GM21528 (cell line): ENCODE measurements around the gene RAC3.
"Not testable (repeated sequence)": the region's sequence is repeated elsewhere in the genome, so short reads cannot be mapped to it uniquely, and the experiment has no call there.

ENCODE experiments used
- ATAC-seq: cut with Tn5 transposase; IDR thresholded peaks from one replicate; pipeline ENCODE4 v1.9.1; 2021; ENCODE audit warnings: mild to moderate bottlenecking, moderate library complexity; ENCODE audit not compliant: unreplicated experiment, low FRiP score

Gene RAC3

GRCh38 chr17:82037889-82038195, 6.4 kb downstream of the RAC3 start:
- ATAC-seq, result no peak

GRCh38 chr17:82038796-82039409, 7.4 kb downstream of the RAC3 start:
- ATAC-seq, result not testable (repeated sequence)

DNA sequence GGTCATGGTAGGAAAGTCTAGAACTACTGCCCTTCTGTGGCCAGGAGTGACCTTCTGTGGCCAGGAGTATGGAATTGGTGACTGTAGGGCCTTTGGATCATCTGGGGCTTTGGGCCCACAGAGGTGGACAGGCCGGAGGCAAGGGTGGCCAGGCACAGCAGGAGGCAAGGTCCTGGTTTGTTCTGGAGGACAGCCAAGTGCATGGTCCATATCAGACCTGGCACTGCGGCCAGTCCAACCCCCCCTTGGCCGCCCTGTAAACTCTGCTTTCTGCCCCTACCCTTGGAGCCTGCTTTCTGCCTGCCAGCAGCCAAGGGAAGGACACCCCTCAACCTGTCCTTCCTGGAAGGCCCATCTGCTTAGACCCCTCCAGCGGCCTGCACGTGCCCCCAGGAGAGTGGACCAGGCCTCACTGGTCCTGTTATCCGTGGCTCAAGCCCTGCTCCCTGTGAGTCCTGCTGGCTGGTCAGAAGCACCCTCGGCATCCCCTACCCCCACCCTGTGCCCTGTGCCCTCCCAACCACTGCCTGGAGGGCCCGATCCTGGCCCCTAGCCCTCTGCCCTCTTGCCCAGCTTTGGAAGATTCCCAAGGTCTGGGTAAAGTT, 8.3 kb downstream of the RAC3 start:
- no peak for ATAC-seq

GRCh38 chr17:82041144-82041814, 9.8 kb downstream of the RAC3 start:
- no peak for ATAC-seq

DNA sequence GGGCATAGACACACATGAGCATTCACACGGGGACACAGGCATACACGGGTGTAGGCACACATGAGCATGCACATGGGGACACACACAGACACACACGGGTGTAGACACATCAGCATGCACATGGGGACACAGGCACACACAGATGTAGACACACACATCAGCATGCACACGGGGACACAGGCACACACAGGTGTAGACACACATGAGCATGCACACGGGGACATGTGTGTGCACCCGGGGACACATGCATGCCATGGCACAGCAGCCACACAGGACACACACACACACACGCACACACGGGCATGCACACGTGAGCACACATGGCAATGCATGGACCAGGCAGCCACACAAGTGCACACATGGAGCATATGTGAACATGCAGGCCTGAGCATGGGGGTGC, 11.2 kb downstream of the RAC3 start:
- ATAC-seq, result no peak

- ATAC-seq, result no peak
Observed at GRCh38 chr17:82043507-82043906, 12.0 kb downstream of the RAC3 start.

DNA sequence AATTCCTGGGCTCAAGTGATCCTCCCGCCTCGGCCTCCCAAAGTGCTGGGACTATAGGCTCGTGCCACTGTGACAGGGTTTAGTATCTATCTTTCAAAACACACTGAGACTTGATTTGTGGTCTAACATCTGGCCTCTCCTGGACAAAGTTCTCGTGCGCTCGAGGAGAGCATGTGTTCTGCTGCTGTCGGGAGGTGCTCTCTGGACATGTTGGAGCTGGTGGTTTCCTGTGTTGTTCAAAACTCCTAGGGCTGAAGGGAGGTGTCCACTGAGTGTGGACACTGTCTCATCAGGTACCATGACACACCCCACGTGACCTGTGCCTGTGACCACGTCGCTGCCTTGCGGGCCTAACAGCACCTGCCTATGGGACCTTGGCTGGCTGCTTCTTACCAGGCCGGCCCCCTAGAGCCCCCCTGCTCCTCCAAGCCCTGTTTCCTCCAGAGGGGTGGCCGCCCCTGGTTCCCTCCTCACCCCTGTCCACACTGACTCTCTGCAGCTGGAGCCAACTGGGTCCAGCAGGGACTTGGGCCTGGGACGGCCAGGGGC, 14.5 kb downstream of the RAC3 start:
- no peak for ATAC-seq

DNA sequence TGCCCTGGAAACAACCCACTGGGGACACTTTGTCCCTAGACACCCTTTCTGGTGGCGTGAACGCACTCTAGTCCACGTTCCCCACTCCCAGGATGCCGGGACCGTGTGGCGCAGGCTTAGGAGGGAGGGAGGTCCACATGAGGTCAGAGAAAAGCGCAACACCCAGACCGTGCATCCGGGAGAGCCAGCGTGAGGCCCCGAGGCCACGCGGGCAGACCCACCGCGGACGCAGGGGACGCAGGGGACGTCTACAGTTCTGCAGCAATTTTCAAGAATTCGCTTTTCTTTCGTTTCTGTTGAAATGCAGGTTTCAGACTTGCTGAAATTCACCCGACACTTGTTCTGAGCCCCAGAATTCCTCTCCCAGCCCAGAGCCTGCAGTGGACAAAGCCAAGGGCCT, 15.4 kb downstream of the RAC3 start:
- ATAC-seq, result no peak

DNA sequence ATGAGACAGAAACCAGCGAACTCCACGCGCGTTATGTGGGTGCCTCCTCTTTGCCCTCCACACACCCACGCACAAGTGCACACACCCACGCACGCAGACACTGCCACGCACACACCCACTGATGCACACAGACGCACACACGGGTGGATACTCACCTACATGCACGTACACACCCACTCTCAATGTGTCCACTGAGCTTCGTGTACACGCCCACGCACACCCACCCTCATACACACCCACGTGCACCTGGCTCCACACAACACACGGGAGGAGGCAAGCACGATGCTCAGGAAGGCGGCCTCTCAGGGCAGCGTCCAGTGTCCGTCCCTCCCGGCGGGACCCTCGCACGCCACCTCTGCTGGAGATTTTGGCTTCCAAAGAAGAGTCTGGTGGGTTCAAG, 15.9 kb downstream of the RAC3 start:
- ATAC-seq, result no peak

DNA sequence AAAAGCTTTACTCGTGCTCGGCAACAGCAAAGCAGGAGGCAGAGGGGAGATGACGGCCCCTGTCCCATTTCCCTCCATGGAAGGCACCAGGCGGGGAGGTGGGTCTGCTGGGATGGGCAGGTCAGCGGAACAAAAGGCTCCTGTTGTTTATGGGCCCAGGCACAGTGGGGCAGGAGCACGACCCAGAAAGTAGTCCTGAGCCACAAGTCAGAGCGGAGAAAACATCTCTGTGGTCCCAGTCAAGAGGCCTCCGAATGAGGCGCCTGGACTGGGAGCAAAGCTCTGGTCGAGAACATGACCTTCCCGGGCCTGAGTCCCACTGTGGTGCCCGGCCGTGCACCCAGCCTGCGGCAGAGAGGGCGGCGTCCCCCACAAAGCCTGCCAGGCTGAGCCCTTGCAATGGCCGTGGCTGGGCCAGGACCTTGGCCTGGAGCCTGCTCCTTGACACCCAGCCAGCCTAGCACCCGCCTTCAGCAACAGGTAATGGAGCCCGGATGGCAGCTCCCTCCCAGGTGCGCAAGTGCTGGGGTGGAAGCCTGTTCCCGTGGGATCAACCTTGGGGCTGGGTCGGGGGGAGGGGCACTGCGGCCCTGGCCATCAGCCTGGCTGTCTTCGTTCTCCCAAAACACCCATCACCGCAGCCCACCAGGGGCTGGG, 16.6 kb downstream of the RAC3 start:
- ATAC-seq, result no peak

GRCh38 chr17:82048571-82048971, 17.1 kb downstream of the RAC3 start:
- ATAC-seq, result no peak

DNA sequence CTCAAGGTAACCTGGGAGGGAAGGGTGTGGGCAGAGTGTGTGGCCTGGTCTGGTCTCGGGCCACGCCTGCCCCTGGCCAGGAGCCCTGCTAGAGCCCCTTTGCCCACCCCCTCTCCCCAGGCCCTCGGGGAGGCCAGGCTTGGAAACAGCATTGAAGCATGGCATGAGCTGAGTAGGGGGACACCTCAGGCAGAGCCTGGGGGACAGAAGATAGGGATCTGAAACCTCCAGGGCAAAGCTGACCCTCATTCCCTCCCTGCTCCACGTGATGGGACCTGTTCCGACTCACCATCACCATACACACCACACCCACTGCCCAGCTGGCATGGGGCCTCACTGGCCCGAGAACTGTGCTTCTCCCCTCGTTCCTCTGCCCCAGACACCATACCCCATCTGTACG, 17.6 kb downstream of the RAC3 start:
- no peak for ATAC-seq

DNA sequence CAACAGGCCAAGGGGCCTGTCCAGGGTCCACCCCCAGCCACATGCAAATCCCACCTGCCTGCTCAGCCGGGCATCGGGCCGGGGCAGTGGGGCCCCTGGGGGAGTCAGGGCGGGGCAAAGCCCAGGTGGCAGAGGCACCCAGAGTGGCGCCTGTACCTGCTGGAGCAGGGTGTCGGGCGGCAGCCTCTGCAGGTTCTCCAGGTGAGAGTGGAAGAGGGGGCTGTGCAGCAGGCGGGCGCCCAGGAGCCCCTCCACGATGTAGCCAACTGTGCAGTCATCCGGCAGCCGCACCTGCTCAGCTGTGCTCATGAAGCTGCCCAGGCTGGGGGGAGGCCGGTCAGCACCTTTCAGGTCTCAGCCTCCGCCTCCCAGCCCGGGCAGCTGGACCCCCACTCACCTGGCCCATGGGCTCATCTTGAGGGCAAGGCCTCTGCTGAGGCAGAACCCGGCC, 18.1 kb downstream of the RAC3 start:
- no peak for ATAC-seq

DNA sequence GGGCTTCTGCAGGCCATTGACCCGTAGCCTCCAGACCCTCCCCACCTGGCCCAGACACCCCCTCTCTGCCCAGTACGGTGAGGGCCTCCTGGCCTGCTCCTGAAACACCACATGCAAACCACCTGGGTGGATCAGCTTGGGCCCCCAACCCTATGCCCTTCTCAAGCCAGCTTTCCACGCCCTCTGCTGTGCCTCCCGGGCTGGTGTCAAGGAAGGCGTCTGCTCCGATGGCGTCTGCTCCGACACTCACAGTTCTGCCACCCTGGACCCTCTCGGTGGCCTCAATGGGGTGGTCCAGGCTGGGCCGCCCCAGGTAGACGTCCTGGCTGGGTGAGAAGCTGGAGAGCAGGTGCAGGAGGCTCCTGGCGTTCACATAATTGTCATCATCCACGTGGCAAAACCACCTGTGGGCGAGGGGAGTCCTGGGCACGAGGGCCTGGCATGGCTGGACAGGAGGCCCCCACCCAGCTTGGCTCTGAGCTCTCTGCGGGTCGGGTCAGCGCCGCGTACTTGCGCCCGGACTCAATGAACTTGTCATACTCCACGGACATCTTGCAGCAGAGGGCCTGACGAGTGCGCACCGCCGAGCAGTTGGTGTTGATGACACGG, 18.8 kb downstream of the RAC3 start:
- ATAC-seq, result no peak

GRCh38 chr17:82050761-82051641, 19.5 kb downstream of the RAC3 start:
- peak; percentile 14 for ATAC-seq

- peak; percentile 61 for ATAC-seq
Observed at GRCh38 chr17:82051776-82052637, 20.5 kb downstream of the RAC3 start, which contains the start of the genes GPS1 and RFNG. Gene GPS1, plus strand, starts transcription at chr17:82051898. Its CDS starts 34 bp downstream, at chr17:82051932. Gene RFNG, minus strand, starts transcription at chr17:82051811. Its CDS starts 45 bp downstream, at chr17:82051766.

- ATAC-seq, result no peak
Observed at GRCh38 chr17:82052638-82053059, 21.2 kb downstream of the RAC3 start.

DNA sequence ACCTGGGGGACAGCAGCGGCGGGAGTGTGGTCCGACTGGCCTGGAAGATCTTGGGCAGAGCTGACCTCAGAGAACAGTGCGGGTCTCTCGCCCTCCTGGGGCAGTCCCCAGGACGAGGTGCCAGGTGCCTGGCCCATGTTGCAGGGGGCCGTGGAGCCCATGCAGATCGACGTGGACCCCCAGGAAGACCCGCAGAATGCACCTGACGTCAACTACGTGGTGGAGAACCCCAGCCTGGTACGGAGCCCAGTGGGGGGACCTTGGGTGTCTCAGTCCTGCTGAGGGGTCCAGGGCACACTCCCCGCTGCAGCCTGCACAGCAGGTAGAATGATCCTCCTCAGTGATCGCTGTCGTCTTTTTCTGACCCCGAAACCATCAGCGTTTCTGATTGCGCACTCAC, 21.7 kb downstream of the RAC3 start:
- ATAC-seq, result no peak
